Prostate gland (tissue), 2 donors: ENCODE data around the gene FHIT.

Experiments used
- CTCF ChIP-seq, 4 experiments: fragments of 200-600 bp in 2 of 4; fragments of 450-650 bp in 2 of 4; sonication (generic) in 2 of 4; IDR thresholded peaks; 1 replicate in 3 of 4; 2 replicates in 1 of 4; pipeline ENCODE4 v1.5.1; 2016 to 2019; ENCODE audit warnings: antibody characterized with exemption in 4 of 4, mild to moderate bottlenecking in 2 of 4, moderate library complexity in 2 of 4
- POLR2A ChIP-seq: fragments of 450-650 bp; IDR thresholded peaks from one replicate; pipeline ENCODE4 v1.6.1; 2016; ENCODE audit warnings: antibody characterized with exemption, mild to moderate bottlenecking

DNA sequence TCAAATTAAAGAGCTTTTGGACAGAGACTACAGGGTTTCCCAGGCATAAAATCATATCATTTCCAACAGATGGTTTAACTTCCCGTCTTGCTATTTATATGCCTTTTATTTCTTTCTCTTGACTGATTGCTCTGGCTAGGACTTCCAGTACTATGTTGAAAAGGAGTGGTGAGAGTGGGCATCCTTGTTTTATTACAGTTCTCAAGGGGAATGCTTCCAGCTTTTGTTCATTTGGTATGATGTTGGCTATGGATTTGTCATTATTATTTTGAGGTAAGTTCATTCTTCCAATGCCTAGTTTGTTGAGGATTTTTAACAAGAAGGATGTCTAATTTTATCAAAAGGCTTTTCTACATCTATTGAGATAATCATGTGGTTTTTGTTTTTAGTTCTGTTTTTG, 1304.9 kb downstream of the FHIT start:
- TF ChIP-seq CTCF (IDR thresholded peaks at IDR 0.05) (no peak), POLR2A (no peak)
